HG03460 (cell line): Measurements from ENCODE around the gene SPAG16.

ENCODE experiments used
- ATAC-seq: cut with Tn5 transposase; IDR thresholded peaks from one replicate; pipeline ENCODE4 v1.9.1; 2021; ENCODE audit not compliant: unreplicated experiment

SPAG16 gene

DNA sequence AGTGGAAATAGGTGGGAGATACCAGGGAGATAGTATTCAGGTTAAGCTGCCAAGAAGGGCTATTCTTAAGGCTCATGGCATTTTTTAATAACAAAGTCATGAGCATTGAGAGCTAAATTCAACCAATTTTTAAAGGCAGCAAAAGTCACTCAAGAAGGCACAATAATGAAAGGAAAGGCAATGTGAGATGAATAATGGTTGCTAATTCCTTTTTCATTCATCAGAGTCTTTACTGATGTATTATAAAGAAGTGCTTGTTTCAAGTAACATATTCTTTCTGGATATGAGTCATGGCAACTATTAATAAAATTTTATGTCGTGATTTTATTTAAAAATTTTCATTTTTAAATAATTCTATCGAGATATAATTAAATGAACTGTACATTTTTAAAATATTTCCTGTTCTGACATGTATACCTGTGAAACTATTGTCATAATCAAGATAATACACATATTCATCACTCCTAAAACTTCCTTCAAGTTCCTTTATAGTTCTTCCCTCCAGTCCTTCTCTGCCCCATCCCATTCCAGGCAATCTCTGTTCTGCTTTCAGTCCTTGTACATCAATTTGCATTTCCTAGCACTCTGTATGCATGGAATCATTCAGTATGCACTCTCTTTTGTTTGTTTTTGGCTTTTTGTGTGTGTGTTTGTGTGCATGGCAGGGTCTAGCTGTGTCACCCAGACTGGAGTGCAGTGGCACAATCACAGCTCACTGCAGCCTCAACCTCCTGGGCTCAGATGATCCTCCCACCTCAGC lies 1167.4 kb downstream of the SPAG16 start:
- no peak for ATAC-seq
